Measurements from ENCODE around the gene SDCCAG8. TPM values are rescaled to one million over a fixed set of nuclear protein-coding genes. Genes with fewer than 3 reads are reported as not detected.

Gene SDCCAG8
- total and polyA plus RNA-seq, 2 donors from 2014 or later: 29.6 to 53.2 TPM

DNA sequence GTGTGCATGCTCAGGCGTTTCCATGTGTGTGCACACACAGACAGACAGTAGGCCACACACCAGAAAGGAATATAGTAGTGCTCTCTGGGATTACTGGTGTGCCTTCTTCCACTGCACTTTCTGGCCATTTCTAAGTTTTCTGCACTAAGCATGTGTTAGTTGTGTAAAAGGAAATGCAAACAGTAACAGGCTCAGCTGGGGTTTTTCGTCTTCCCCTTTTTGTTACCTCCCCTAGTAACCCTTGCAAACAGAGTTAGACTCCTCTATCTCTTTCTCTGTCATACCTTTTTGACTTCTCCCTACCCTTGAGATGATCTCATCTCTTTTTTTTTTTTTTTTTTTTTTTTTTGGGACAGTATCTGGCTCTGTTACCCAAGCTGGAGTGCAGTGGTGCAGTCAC, 196.3 kb downstream of the SDCCAG8 start:
- Histone ChIP-seq H3K4me1 (ENCODE audit: control insufficient read depth in 2 of 3, insufficient read depth in 2 of 3, low read depth in 1 of 3, low read length in 3 of 3) (no peaks in the 10 kb centered on the region), H3K36me3 (ENCODE audit: control insufficient read depth in 2 of 3, insufficient read depth in 3 of 3, low read length in 3 of 3) (no peaks in the 10 kb centered on the region), H3K4me3 (ENCODE audit: low read length in 3 of 3) (no peak overlapping the region), H3K27me3 (ENCODE audit: control insufficient read depth, insufficient read depth, low read length) (no peaks in the 10 kb centered on the region), H3K9me3 (ENCODE audit: control insufficient read depth in 2 of 3, insufficient read depth in 1 of 3, low read length in 3 of 3) (no peaks in the 10 kb centered on the region), H3K27ac (ENCODE audit: low read depth in 2 of 2, low read length in 2 of 2) (no peak overlapping the region), H3K9ac (ENCODE audit: low read length in 3 of 3) (no peak overlapping the region)
- DNase-seq (no peak), FAIRE-seq (no peak)
- TF ChIP-seq, protein P1, sequence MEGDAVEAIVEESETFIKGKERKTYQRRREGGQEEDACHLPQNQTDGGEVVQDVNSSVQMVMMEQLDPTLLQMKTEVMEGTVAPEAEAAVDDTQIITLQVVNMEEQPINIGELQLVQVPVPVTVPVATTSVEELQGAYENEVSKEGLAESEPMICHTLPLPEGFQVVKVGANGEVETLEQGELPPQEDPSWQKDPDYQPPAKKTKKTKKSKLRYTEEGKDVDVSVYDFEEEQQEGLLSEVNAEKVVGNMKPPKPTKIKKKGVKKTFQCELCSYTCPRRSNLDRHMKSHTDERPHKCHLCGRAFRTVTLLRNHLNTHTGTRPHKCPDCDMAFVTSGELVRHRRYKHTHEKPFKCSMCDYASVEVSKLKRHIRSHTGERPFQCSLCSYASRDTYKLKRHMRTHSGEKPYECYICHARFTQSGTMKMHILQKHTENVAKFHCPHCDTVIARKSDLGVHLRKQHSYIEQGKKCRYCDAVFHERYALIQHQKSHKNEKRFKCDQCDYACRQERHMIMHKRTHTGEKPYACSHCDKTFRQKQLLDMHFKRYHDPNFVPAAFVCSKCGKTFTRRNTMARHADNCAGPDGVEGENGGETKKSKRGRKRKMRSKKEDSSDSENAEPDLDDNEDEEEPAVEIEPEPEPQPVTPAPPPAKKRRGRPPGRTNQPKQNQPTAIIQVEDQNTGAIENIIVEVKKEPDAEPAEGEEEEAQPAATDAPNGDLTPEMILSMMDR (IDR thresholded peaks at IDR 0.05; ENCODE audit: borderline replicate concordance, extremely low read depth, insufficient read depth): no peak
- intact Hi-C loops (cut with DNase I): no loop called here

DNA sequence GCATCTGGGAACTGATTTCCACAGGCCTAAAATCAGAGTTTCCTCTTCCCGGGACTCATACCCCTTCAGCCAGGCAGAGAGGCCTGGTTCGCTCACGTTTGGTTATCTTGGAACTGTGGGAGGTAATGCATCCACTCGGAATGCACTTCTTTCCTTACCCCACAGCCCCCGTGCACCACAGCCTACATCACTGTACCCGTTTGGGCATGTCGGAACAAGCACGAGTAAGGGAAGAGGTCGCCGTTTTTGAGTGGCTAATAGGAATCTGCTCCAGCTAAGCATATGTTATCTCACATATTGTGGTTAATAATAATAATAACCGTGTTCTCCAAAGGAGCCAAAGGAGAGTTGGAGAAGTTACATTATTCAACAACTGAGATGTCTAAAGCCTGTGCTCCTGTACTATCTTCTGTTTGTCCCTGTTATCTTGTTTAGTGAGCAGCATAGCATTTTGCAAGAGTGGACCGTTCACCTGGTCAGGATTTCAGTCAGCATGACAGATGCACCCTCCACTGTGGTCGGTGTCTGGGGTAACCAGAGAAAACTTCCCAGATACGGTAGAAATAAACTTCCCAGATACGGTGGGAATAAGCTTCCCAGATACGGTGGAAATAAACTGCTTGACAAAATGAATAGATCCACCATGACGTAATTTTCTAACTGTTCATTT, 198.6 kb downstream of the SDCCAG8 start:
- no peaks in the 10 kb centered on the region for H3K36me3 ChIP-seq (ENCODE audit: control insufficient read depth in 2 of 3, insufficient read depth in 3 of 3, low read length in 3 of 3)

DNA sequence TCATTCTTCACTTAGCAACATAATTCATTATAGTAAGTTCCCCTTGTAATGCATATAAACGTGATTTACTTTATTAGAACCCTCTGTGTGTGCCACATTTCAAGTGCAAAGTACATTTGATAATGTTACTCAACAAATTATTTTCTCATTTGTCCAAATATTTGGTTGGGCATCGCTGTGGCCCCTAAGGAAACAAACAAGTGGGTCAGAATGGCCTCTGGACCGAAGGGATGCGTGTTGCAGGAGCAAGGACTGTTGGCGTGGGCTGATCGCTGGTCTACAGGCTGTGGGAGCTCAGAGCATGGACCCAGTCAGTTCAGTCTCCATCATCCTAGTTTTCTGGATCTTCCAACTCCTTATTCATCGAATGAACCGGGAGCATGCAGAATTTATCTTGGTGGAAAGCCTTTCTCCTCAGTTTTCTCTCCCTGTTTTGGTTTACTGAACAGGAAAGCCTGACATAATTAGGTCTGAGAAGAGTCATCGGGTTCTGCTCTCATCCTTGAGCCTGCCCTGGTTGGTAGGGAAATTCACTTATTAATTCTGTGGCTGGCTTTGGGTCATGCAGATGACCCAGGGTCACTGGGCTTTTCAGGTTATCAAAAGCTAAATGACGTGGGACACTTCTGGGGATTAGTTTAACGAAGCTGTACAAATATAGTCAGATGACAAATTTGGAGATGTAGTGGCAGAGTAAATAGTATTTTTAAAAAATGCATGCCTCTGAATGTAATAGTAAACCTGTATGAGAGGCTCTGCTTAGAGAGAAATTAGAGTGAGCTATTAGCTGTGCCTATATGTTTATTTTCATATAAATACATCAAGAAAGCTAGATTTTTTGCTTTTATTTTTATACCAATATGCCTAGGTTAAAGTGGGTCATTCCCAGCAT, 200.2 kb downstream of the SDCCAG8 start:
- no peaks in the 10 kb centered on the region for H3K9me3 ChIP-seq (ENCODE audit: control insufficient read depth in 2 of 3, insufficient read depth in 1 of 3, low read length in 3 of 3)
- no peaks in the 10 kb centered on the region for H3K4me1 ChIP-seq (ENCODE audit: control insufficient read depth in 2 of 3, insufficient read depth in 2 of 3, low read depth in 1 of 3, low read length in 3 of 3)
- H3K9ac ChIP-seq (ENCODE audit: low read length in 3 of 3): no peak overlapping the region
- intact Hi-C loops (cut with DNase I): no loop called here
- no peak for DNase-seq
- TF ChIP-seq, protein P1 (IDR thresholded peaks at IDR 0.05; ENCODE audit: borderline replicate concordance, extremely low read depth, insufficient read depth): no peak
- no peak overlapping the region for H3K4me3 ChIP-seq (ENCODE audit: low read length in 3 of 3)
- no peaks in the 10 kb centered on the region for H3K36me3 ChIP-seq (ENCODE audit: control insufficient read depth in 2 of 3, insufficient read depth in 3 of 3, low read length in 3 of 3)
- no peak for FAIRE-seq
- no peak overlapping the region for H3K27ac ChIP-seq (ENCODE audit: low read depth in 2 of 2, low read length in 2 of 2)
- H3K27me3 ChIP-seq (ENCODE audit: control insufficient read depth, insufficient read depth, low read length): no peaks in the 10 kb centered on the region

More for the DNA sequence above, 198.6 kb downstream of the SDCCAG8 start:
- intact Hi-C loops (cut with DNase I): no loop called here
- Histone ChIP-seq H3K9ac (ENCODE audit: low read length in 3 of 3) (no peak overlapping the region), H3K4me3 (ENCODE audit: low read length in 3 of 3) (no peak overlapping the region), H3K9me3 (ENCODE audit: control insufficient read depth in 2 of 3, insufficient read depth in 1 of 3, low read length in 3 of 3) (no peaks in the 10 kb centered on the region), H3K27me3 (ENCODE audit: control insufficient read depth, insufficient read depth, low read length) (no peaks in the 10 kb centered on the region), H3K27ac (ENCODE audit: low read depth in 2 of 2, low read length in 2 of 2) (no peak overlapping the region), H3K4me1 (ENCODE audit: control insufficient read depth in 2 of 3, insufficient read depth in 2 of 3, low read depth in 1 of 3, low read length in 3 of 3) (no peaks in the 10 kb centered on the region)
- TF ChIP-seq, protein P1 (IDR thresholded peaks at IDR 0.05; ENCODE audit: borderline replicate concordance, extremely low read depth, insufficient read depth): no peak
- DNase-seq: no peak
- no peak for FAIRE-seq

Measured in kidney (tissue), 14 donors.